Choroid plexus epithelial cell (primary cell): ENCODE measurements around the gene SH3BP5L.

Experiments used
- DNase-seq: peaks from one replicate; pipeline ENCODE4 v3.0.0-alpha.2; 2010; ENCODE audit warnings: low read depth
- H3K4me3 ChIP-seq: 2 replicates; pipeline ENCODE4 v1.5.1; 2011; ENCODE audit warnings: low read depth, mild to moderate bottlenecking, control low read depth, low read length, moderate library complexity
- CTCF ChIP-seq: conservative IDR thresholded peaks from 2 replicates; pipeline ENCODE4 v1.5.1; 2011; ENCODE audit warnings: low read depth, mild to moderate bottlenecking, control low read depth, inconsistent platforms, low read length, moderate library complexity

The SH3BP5L gene

GRCh38 chr1:248847181-248847955 is 21.7 kb upstream of the SH3BP5L start:
- DNase-seq = no peak
- TF ChIP-seq CTCF = no peak
- H3K4me3 ChIP-seq = no peak overlapping the region

- TF ChIP-seq CTCF = no peak
- H3K4me3 ChIP-seq = no peak overlapping the region
- DNase-seq = no peak
These were observed 18.8 kb upstream of the SH3BP5L start for GRCh38 chr1:248844526-248844925.

GRCh38 chr1:248843687-248844086 is 18.0 kb upstream of the SH3BP5L start:
- no peak for DNase-seq
- TF ChIP-seq CTCF = no peak
- H3K4me3 ChIP-seq = no peak overlapping the region

GRCh38 chr1:248842781-248843331 is 17.1 kb upstream of the SH3BP5L start:
- no peak for TF ChIP-seq CTCF
- no peak for DNase-seq
- no peak overlapping the region for H3K4me3 ChIP-seq

- no peak overlapping the region for H3K4me3 ChIP-seq
- TF ChIP-seq CTCF = peak; percentile 74
- peak; percentile 83 for DNase-seq
These were observed 16.1 kb upstream of the SH3BP5L start for GRCh38 chr1:248841702-248842395.

GRCh38 chr1:248840946-248841345 is 15.2 kb upstream of the SH3BP5L start:
- no peak for DNase-seq
- no peak for TF ChIP-seq CTCF
- H3K4me3 ChIP-seq = no peak overlapping the region
